T-helper 9 cell (primary cell): ENCODE results near the gene FAM193A.
A peak's percentile ranks its signal among the peaks of the same experiment; 100 is the strongest.
"Not testable (repeated sequence)": the region's sequence is repeated elsewhere in the genome, so short reads cannot be mapped to it uniquely, and the experiment has no call there.

Source experiments
- DNase-seq: peaks from one replicate; pipeline ENCODE4 v3.0.0-alpha.2; 2020

Gene FAM193A

GRCh38 chr4:2755821-2756690 is 219.6 kb downstream of the FAM193A start, which contains the start of gene TNIP2:
Gene TNIP2, minus strand, starts transcription at chr4:2756336. Its CDS starts 47 bp downstream, at chr4:2756289.
- DNase-seq: peak; percentile 76

GRCh38 chr4:2756691-2757350 is 220.4 kb downstream of the FAM193A start:
- no peak for DNase-seq

- no peak for DNase-seq
Measured at GRCh38 chr4:2757426-2757825, 221.0 kb downstream of the FAM193A start.

GRCh38 chr4:2761035-2761923 is 224.8 kb downstream of the FAM193A start:
- DNase-seq: no peak

DNA sequence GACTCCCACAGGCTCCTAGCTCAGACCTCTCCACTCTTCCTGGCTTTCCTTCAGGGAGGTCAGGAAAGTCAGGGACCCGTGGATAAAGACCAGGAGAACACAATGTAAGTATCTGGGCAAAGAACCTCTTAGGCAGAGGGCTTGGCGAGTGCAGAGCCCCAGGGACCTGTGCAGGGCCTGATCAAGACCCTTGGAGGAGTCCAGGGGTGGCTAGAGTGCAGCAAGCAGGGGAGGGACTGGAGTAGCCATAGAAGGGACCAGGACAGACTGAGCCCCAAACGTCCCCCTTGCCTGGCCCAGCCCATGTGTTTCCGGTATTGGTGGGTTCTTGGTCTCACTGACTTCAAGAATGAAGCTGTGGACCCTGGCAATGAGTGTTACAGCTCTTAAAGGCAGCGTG is 225.6 kb downstream of the FAM193A start:
- no peak for DNase-seq

DNA sequence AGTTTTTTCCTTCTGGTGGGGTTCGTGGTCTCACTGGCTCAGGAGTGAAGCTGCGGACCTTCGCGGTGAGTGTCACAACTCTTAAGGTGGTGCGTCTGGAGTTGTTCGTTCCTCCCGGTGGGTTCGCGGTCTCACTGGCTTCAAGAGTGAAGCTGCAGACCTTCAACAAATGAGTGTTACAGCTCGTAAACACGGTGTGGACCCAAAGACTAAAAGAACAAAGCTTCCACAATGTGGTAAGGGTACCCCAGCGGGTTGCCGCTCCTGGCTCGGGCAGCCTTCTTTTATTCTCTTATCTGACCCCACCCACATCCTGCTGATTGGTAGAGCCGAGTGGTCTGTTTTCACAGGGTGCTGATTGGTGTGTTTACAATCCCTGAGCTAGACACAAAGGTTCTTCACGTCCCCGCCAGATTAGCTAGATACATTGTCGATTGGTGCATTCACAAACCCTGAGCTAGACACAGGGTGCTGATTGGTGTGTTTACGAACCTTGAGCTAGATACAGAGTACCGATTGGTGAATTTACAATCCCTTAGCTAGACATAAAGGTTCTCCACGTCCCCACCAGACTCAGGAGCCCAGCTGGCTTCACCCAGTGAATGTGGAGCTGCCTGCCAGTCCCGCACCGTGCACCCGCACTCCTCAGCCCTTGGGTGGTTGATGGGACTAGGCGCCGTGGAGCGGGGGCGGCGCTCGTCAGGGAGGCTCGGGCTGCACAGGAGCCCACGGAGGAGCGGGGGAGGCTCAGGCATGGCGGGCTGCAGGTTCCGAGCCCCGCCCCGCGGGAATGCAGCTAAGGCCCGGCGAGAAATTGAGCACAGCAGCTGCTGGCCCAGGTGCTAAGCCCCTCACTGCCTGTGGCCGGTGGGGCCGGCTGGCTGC is 226.3 kb downstream of the FAM193A start:
- DNase-seq: not testable (repeated sequence)

DNA sequence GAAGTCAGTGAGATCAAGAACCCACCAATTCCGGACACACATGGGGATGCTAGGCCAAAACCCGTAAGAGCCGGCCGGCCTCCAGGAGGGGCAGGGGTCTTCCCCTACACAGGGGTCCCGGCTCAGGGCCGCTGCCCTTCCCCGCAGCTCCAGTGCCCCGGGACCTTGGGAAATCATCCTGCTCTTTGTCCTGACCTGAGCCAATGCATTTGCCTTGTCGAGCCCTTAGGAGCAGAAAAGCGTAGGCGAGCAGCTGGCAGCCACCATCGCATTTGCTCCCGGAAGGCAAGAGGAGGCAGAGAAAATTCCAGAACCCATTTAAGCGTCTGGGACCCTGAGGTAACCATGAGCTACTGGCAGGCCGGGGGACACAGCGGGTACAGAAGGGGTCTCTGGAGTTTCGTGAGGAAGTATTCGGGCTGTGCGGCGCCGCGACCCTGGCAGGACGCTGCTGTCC is 227.1 kb downstream of the FAM193A start:
- DNase-seq: no peak

GRCh38 chr4:2765832-2766526 is 229.5 kb downstream of the FAM193A start:
- DNase-seq: no peak

GRCh38 chr4:2767046-2767704 is 230.7 kb downstream of the FAM193A start:
- no peak for DNase-seq

DNA sequence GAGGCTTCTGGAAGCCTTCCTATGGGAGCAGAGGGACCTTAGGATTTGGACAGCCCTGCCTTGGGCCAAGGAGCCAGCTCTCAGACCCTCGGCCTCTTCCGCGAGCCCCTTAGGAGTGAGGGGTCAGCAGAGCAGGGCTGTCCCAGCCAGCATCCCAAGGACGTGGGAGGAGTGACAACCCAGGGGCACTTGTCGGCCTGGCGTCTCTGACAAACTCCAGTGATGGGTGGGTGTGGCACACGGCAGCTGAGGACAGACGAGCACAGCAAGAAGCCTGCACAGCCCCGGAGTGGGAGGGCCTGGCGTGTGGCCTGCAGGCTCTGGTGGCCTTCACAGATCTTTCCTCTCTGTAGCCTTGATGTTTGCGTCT is 231.2 kb downstream of the FAM193A start:
- no peak for DNase-seq

- no peak for DNase-seq
Measured at GRCh38 chr4:2768124-2768523, 231.7 kb downstream of the FAM193A start.

DNA sequence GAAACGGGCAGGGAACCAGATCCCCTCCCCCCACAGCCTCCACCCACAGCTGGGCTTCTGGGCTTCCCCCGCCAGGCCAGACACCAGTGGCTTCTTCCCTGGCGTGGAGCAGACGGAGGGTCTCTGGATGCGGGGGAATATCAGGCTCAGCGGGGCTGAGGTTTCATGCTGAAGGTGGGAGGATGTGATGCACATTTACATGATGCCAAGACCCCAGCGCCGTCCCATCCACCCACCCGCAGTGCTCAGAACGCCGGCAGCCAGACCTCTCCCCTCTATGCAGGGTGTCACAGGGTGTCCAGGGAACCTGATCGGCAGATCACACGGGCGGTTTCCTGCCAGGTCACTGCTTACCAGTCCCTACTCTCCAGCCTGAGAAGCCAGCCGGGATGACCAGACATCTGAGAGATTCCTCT is 232.5 kb downstream of the FAM193A start:
- no peak for DNase-seq

DNA sequence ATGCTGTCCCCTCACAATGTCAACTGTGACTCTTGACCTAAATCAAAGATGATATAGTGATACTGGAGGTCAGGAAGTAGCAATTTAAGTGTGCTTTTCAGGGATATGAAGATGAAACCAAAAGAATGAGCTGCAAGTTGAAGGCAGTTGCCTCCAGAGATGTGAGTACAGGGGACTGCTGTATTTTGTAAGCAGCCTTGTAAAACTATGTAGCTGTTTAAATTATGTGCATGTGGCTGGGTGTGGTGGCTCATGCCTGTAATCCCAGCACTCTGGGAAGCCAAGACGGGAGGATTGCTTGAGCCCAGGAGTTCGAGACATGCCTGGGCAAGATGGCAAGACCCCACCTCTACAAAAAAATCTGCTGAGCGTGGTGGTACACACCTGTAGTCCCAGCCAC is 234.8 kb downstream of the FAM193A start:
- no peak for DNase-seq

DNA sequence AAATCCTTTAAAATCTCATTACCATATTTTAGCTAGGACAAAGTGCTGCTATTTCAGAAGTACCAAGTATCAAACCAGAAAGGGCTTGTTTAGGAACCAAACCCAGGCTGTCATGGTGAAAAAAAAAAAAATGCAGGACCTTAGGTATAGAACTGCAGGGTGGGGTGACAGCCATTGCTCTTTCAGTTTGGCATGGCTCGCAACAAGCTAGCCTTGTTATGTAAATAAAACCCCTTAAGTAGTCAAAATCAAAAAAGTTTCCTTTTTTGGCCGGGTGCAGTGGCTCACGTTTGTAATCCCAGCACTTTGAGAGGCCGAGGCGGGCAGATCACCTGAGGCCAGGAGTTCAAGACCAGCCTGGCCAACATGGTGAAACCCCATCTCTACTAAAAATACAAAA is 244.2 kb downstream of the FAM193A start:
- DNase-seq: not testable (repeated sequence)

- no peak for DNase-seq
Measured at GRCh38 chr4:2781911-2782310, 245.5 kb downstream of the FAM193A start.
